Muscle layer of duodenum (tissue), 2 donors: Measurements from ENCODE around the gene TMEM52.

Source experiments
- H3K27ac ChIP-seq: one replicate; pipeline ENCODE4 v1.7.0; 2013; ENCODE audit warnings: mild to moderate bottlenecking, low read length
- H3K27me3 ChIP-seq: one replicate; pipeline ENCODE4 v1.7.0; 2013; ENCODE audit warnings: low read depth, mild to moderate bottlenecking, control low read depth, low read length
- H3K36me3 ChIP-seq, 2 donors: one replicate each; pipeline ENCODE4 v1.7.0; 2013; ENCODE audit warnings: low read length in 2 of 2, control low read depth in 1 of 2, mild to moderate bottlenecking in 1 of 2; ENCODE audit not compliant: insufficient read depth in 2 of 2, control insufficient read depth in 1 of 2
- H3K4me1 ChIP-seq, 2 donors: one replicate each; pipeline ENCODE4 v1.7.0; 2013; ENCODE audit warnings: low read length in 2 of 2, mild to moderate bottlenecking in 2 of 2, control low read depth in 1 of 2, moderate library complexity in 1 of 2; ENCODE audit not compliant: insufficient read depth in 2 of 2, control insufficient read depth in 1 of 2
- H3K4me3 ChIP-seq, 2 donors: one replicate each; pipeline ENCODE4 v1.7.0; 2013; ENCODE audit warnings: low read length in 2 of 2, low read depth in 1 of 2, mild to moderate bottlenecking in 1 of 2
- H3K9me3 ChIP-seq, 2 donors: one replicate each; pipeline ENCODE4 v1.7.0; 2013; ENCODE audit warnings: low read length in 2 of 2, control low read depth in 1 of 2, mild to moderate bottlenecking in 1 of 2; ENCODE audit not compliant: control insufficient read depth in 1 of 2
- donor health status: healthy.

The TMEM52 gene

GRCh38 chr1:1872329-1872994 lies 46.6 kb downstream of the TMEM52 start:
- peaks cover 5 to 16% of the 10 kb centered on the region in 2 donors for H3K36me3 ChIP-seq
- no peaks in the 10 kb centered on the region for H3K27me3 ChIP-seq
- H3K27ac ChIP-seq, result no peak overlapping the region
- peaks cover 9 to 39% of the 10 kb centered on the region in 2 donors for H3K4me1 ChIP-seq
- no peak overlapping the region for H3K4me3 ChIP-seq
- H3K9me3 ChIP-seq, result no peaks in the 10 kb centered on the region

- H3K36me3 ChIP-seq, result peaks cover 0 to 4% of the 10 kb centered on the region in 2 donors
- H3K4me3 ChIP-seq, result no peak overlapping the region
- H3K4me1 ChIP-seq, result peaks cover 6 to 28% of the 10 kb centered on the region in 2 donors
- H3K27me3 ChIP-seq, result no peaks in the 10 kb centered on the region
- H3K9me3 ChIP-seq, result no peaks in the 10 kb centered on the region
- no peak overlapping the region for H3K27ac ChIP-seq
These were observed 49.6 kb downstream of the TMEM52 start for GRCh38 chr1:1869469-1869868.
